ENCODE measurements around the gene SPAST. TPM values are rescaled to one million over a fixed set of nuclear protein-coding genes. Genes with fewer than 3 reads are reported as not detected.

Gene SPAST, protein sequence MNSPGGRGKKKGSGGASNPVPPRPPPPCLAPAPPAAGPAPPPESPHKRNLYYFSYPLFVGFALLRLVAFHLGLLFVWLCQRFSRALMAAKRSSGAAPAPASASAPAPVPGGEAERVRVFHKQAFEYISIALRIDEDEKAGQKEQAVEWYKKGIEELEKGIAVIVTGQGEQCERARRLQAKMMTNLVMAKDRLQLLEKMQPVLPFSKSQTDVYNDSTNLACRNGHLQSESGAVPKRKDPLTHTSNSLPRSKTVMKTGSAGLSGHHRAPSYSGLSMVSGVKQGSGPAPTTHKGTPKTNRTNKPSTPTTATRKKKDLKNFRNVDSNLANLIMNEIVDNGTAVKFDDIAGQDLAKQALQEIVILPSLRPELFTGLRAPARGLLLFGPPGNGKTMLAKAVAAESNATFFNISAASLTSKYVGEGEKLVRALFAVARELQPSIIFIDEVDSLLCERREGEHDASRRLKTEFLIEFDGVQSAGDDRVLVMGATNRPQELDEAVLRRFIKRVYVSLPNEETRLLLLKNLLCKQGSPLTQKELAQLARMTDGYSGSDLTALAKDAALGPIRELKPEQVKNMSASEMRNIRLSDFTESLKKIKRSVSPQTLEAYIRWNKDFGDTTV
- 16.2 TPM for total RNA-seq (2021; ENCODE audit: unreplicated experiment)
- 2.4 and 4.1 TPM in 2 replicates for polyA plus RNA-seq (2012)
- Bru-seq, nascent RNA = percentile 55 among the genes with signal in this experiment
- percentile 68 among the genes with signal in this experiment for BruChase-seq, experiment 1, labeled RNA remaining after a 6-hour chase
- BruChase-seq, experiment 2, labeled RNA remaining after a 2-hour chase = percentile 61 among the genes with signal in this experiment
- long read RNA-seq, full-length matches to known transcripts = 13 of 14 reads
- long read RNA-seq, partial matches to known transcripts = 0 of 14 reads
- long read RNA-seq, other reads (novel, unspliced or antisense) = 1 of 14 reads

- H3K9me2 ChIP-seq (ENCODE audit: insufficient read depth) = no peaks in the 10 kb centered on the region
- ATAC-seq (peak; percentile 93), DNase-seq (ENCODE audit: low read depth, low spot score) (peak; percentile 94)
- H2AFZ ChIP-seq (ENCODE audit: low read depth, low read length, poor library complexity, severe bottlenecking) = peak within 1 kb of the TSS; percentile 93
- no peaks in the 10 kb centered on the region for H3K79me2 ChIP-seq (ENCODE audit: insufficient read depth, low read length)
- H3K9me3 ChIP-seq (ENCODE audit: control insufficient read depth in 1 of 2, insufficient read depth in 1 of 2, low read depth in 1 of 2, low read length in 2 of 2) = no peaks in the 10 kb centered on the region
- ChIA-PET POLR2A (interaction anchor here (1.0 to 2.7 kb wide), 6 partner anchors 8 to 102 kb away, joined by 3 to 20 read pairs (median 3); partner anchors contain the start of genes DPY30 and SLC30A6), RAD21 (ENCODE audit: low non-redundant PET in 1 of 2, low total read pairs in 2 of 2, uncharacterized antibody in 2 of 2, unreplicated experiment in 2 of 2) (interaction anchor here (0.7 to 1.4 kb wide), 3 partner anchors 25 to 180 kb away, joined by 3 to 4 read pairs (median 3); partner anchors contain the start of gene SLC30A6 (in 1 of the 2)), CTCF (interaction anchor here (0.6 to 1.3 kb wide), 5 partner anchors 9 to 73 kb away, joined by 3 to 5 read pairs (median 4); partner anchors contain the start of gene DPY30)
- no peaks in the 10 kb centered on the region for H3K27me3 ChIP-seq (ENCODE audit: insufficient read depth, low read length)
- no peaks in the 10 kb centered on the region for H3K36me3 ChIP-seq (ENCODE audit: control insufficient read depth in 1 of 2, insufficient read depth in 2 of 2, low read length in 2 of 2)
- peak within 1 kb of the TSS; percentile 87 for H3K4me2 ChIP-seq (ENCODE audit: low read length)
- peaks cover 0 to 17% of the 10 kb centered on the region in 2 experiments; a peak in 2 of 4 replicates for H3K4me1 ChIP-seq (ENCODE audit: control insufficient read depth in 1 of 2, insufficient read depth in 2 of 2, low read length in 2 of 2)
- H3K27ac ChIP-seq (ENCODE audit: low read depth, low read length) = peak within 1 kb of the TSS; percentile 69
- peak within 1 kb of the TSS; percentile 66 to 85 for H3K4me3 ChIP-seq (replicated peaks in 1 of 2; ENCODE audit: low read depth in 1 of 2, low read length in 2 of 2)
- peak within 1 kb of the TSS; percentile 76 for H3K9ac ChIP-seq (ENCODE audit: low read length)
- H4K20me1 ChIP-seq (ENCODE audit: insufficient read depth) = no peaks in the 10 kb centered on the region
- BruUV-seq (replicated peaks) = no TSS peak
- intact Hi-C loops (cut with micrococcal nuclease) = loop anchor here (1.0 to 2.0 kb wide), 3 partner anchors 52 to 101 kb away; partner anchors contain the start of genes MEMO1 and SLC30A6
- TF ChIP-seq EGR1 (IDR thresholded peaks at IDR 0.05; ENCODE audit: low read depth) (no peak), SIN3A (IDR thresholded peaks at IDR 0.05; ENCODE audit: low read depth) (peak; percentile 78; the same call in 1 of the 2 replicates), CBX3 (IDR thresholded peaks at IDR 0.05; ENCODE audit: low read depth) (no peak; the same call in 1 of the 2 replicates), SRF (IDR thresholded peaks at IDR 0.05; ENCODE audit: low read depth) (peak; percentile 38), YY1 (IDR thresholded peaks at IDR 0.05; ENCODE audit: extremely low read depth, insufficient replicate concordance, low read depth, low read length) (peak; percentile 60), FOSL1 (IDR thresholded peaks at IDR 0.05; ENCODE audit: low read depth) (no peak), RAD21 (IDR thresholded peaks at IDR 0.05; ENCODE audit: low read depth) (peak; percentile 15; the same call in 1 of the 2 replicates), EZH2phosphoT487 (IDR thresholded peaks at IDR 0.05; ENCODE audit: borderline replicate concordance) (no peak)
- TF ChIP-seq, protein P1, sequence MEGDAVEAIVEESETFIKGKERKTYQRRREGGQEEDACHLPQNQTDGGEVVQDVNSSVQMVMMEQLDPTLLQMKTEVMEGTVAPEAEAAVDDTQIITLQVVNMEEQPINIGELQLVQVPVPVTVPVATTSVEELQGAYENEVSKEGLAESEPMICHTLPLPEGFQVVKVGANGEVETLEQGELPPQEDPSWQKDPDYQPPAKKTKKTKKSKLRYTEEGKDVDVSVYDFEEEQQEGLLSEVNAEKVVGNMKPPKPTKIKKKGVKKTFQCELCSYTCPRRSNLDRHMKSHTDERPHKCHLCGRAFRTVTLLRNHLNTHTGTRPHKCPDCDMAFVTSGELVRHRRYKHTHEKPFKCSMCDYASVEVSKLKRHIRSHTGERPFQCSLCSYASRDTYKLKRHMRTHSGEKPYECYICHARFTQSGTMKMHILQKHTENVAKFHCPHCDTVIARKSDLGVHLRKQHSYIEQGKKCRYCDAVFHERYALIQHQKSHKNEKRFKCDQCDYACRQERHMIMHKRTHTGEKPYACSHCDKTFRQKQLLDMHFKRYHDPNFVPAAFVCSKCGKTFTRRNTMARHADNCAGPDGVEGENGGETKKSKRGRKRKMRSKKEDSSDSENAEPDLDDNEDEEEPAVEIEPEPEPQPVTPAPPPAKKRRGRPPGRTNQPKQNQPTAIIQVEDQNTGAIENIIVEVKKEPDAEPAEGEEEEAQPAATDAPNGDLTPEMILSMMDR (IDR thresholded peaks at IDR 0.05 in 2 of 3, conservative IDR thresholded peaks at IDR 0.05 in 1 of 3; ENCODE audit: borderline replicate concordance in 1 of 3, insufficient read depth in 1 of 3, low read depth in 2 of 3, low read length in 2 of 3) = peak in 1 of 3 experiments; percentile 45; a peak in 2 of 6 replicates
- TF ChIP-seq, protein P2, sequence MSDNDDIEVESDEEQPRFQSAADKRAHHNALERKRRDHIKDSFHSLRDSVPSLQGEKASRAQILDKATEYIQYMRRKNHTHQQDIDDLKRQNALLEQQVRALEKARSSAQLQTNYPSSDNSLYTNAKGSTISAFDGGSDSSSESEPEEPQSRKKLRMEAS (IDR thresholded peaks at IDR 0.05) = peak; percentile 87
- TF ChIP-seq, protein P3, sequence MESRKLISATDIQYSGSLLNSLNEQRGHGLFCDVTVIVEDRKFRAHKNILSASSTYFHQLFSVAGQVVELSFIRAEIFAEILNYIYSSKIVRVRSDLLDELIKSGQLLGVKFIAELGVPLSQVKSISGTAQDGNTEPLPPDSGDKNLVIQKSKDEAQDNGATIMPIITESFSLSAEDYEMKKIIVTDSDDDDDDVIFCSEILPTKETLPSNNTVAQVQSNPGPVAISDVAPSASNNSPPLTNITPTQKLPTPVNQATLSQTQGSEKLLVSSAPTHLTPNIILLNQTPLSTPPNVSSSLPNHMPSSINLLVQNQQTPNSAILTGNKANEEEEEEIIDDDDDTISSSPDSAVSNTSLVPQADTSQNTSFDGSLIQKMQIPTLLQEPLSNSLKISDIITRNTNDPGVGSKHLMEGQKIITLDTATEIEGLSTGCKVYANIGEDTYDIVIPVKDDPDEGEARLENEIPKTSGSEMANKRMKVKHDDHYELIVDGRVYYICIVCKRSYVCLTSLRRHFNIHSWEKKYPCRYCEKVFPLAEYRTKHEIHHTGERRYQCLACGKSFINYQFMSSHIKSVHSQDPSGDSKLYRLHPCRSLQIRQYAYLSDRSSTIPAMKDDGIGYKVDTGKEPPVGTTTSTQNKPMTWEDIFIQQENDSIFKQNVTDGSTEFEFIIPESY (IDR thresholded peaks at IDR 0.05; ENCODE audit: extremely low read depth, insufficient replicate concordance, low read length) = no peak
- TF ChIP-seq, protein P4, sequence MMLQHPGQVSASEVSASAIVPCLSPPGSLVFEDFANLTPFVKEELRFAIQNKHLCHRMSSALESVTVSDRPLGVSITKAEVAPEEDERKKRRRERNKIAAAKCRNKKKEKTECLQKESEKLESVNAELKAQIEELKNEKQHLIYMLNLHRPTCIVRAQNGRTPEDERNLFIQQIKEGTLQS (IDR thresholded peaks at IDR 0.05) = no peak
Measured at GRCh38 chr2:32063310-32064020, at the start of gene SPAST. TSS of gene SPAST (plus strand) at chr2:32063556. CDS start at chr2:32063832, 276 bp downstream.

All from HCT116 (cell line).